H1 (cell line): ENCODE data around the gene HDAC9. TPM values are rescaled to one million over a fixed set of nuclear protein-coding genes. Genes with fewer than 3 reads are reported as not detected.

ENCODE experiments used
- CTCF ChIA-PET: fragments of 300-600 bp; sonication (Branson Sonifier 250); formaldehyde crosslinking; loops from one replicate; lab custom pipeline; 2021; ENCODE audit not compliant: partially characterized antibody; lab: Charles Lee
- POLR2A ChIA-PET: fragments of 300-600 bp; sonication (Branson Sonifier 250); formaldehyde crosslinking; loops from one replicate; lab custom pipeline; 2021; ENCODE audit warnings: inconsistent platforms; ENCODE audit not compliant: partially characterized antibody; lab: Charles Lee
- DNase-seq, 2 experiments: peaks; one replicate each; pipeline versions ENCODE4 v3.0.0 to v3.0.0-alpha.2; 2010 to 2022; ENCODE audit warnings: low spot score in 2 of 2, low read depth in 1 of 2, mixed read lengths in 1 of 2
- FAIRE-seq: peaks from 2 replicates; lab custom pipeline; 2011; peaks lifted over from hg19 to GRCh38; lab: Jason Lieb, UNC
- H2AFZ ChIP-seq: 2 replicates; pipeline ENCODE4 v1.8.1; 2012; ENCODE audit warnings: low read length, inconsistent platforms
- H2AK5ac ChIP-seq: 2 replicates; pipeline ENCODE4 v1.6.1; 2013; ENCODE audit warnings: low read depth, low read length
- H2BK120ac ChIP-seq: replicated peaks from 2 replicates; pipeline ENCODE3; 2013; ENCODE audit warnings: low read depth, low read length, inconsistent platforms
- H2BK12ac ChIP-seq: 2 replicates; pipeline ENCODE4 v1.6.1; 2013; ENCODE audit warnings: low read depth, low read length
- H2BK15ac ChIP-seq: 2 replicates; pipeline ENCODE4 v1.6.1; 2013; ENCODE audit warnings: low read length
- H2BK20ac ChIP-seq: 2 replicates; pipeline ENCODE4 v1.6.1; 2013; ENCODE audit warnings: low read length
- H2BK5ac ChIP-seq: 2 replicates; pipeline ENCODE4 v1.6.1; 2013; ENCODE audit warnings: low read depth, low read length
- H3K14ac ChIP-seq: 2 replicates; pipeline ENCODE4 v1.6.1; 2013; ENCODE audit warnings: inconsistent platforms; ENCODE audit not compliant: insufficient read length
- H3K18ac ChIP-seq: 2 replicates; pipeline ENCODE4 v1.6.1; 2013; ENCODE audit warnings: low read length; ENCODE audit errors: extremely low read depth
- H3K23ac ChIP-seq: 2 replicates; pipeline ENCODE4 v1.6.1; 2013; ENCODE audit warnings: inconsistent platforms; ENCODE audit not compliant: insufficient read length
- H3K23me2 ChIP-seq: 2 replicates; pipeline ENCODE4 v1.6.1; 2013; ENCODE audit warnings: low read depth, low read length
- H3K27ac ChIP-seq: 2 replicates; pipeline ENCODE4 v1.6.1; 2011; ENCODE audit warnings: low read depth, low read length, inconsistent platforms
- H3K27me3 ChIP-seq, 4 experiments: replicated peaks in 1 of 4; 1 replicate in 1 of 4; 2 replicates in 3 of 4; pipeline versions ENCODE4 v1.6.1 to v1.8.1; 2011 to 2013; ENCODE audit warnings: low read length in 3 of 4, mild to moderate bottlenecking in 3 of 4, inconsistent platforms in 2 of 4, mixed read lengths in 2 of 4, moderate library complexity in 1 of 4; ENCODE audit not compliant: control insufficient read depth in 3 of 4, insufficient read depth in 3 of 4; ENCODE audit errors: extremely low read depth in 1 of 4
- H3K36me3 ChIP-seq, 4 experiments: 2 replicates each; pipeline versions ENCODE4 v1.6.1 to v1.8.1; 2011 to 2013; ENCODE audit warnings: mild to moderate bottlenecking in 4 of 4, low read length in 3 of 4, moderate library complexity in 2 of 4, control low read depth in 1 of 4, inconsistent platforms in 1 of 4; ENCODE audit not compliant: insufficient read depth in 4 of 4, control insufficient read depth in 2 of 4
- H3K4ac ChIP-seq: replicated peaks from 2 replicates; pipeline ENCODE3; 2013; ENCODE audit warnings: low read length, low read depth, mixed read lengths, inconsistent platforms; ENCODE audit not compliant: insufficient read length
- H3K4me1 ChIP-seq, 4 experiments: replicated peaks in 1 of 4; 1 replicate in 1 of 4; 2 replicates in 3 of 4; pipeline versions ENCODE4 v1.6.1 to v1.8.1; 2011 to 2013; ENCODE audit warnings: low read length in 3 of 4, inconsistent platforms in 2 of 4, mixed read lengths in 1 of 4; ENCODE audit not compliant: insufficient read depth in 4 of 4, control insufficient read depth in 3 of 4
- H3K4me2 ChIP-seq, 2 experiments: 2 replicates each; pipeline versions ENCODE4 v1.6.1 to v1.8.1; 2011 to 2013; ENCODE audit warnings: low read depth in 2 of 2, low read length in 2 of 2, control low read depth in 1 of 2, inconsistent platforms in 1 of 2, mild to moderate bottlenecking in 1 of 2; ENCODE audit not compliant: insufficient read depth in 1 of 2
- H3K4me3 ChIP-seq, 4 experiments: fragments of 200-600, 300-600 bp in 1 of 4; sonication (generic), shearing (Covaris generic), sonication (Bioruptor Twin) in 1 of 4; 2 replicates each; pipeline versions ENCODE4 v1.5.1 to v1.8.1; 2011 to 2016; ENCODE audit warnings: low read length in 4 of 4, low read depth in 3 of 4, control low read depth in 2 of 4, inconsistent platforms in 2 of 4, mild to moderate bottlenecking in 2 of 4, mixed read lengths in 1 of 4, moderate library complexity in 1 of 4; ENCODE audit not compliant: insufficient read depth in 2 of 4; ENCODE audit errors: extremely low read depth in 1 of 4
- H3K56ac ChIP-seq: replicated peaks from 2 replicates; pipeline ENCODE3; 2013; ENCODE audit warnings: low read depth, mild to moderate bottlenecking, mixed read lengths, low read length, inconsistent platforms; ENCODE audit not compliant: insufficient read length
- H3K79me1 ChIP-seq: 2 replicates; pipeline ENCODE4 v1.6.1; 2013; ENCODE audit warnings: low read depth, low read length, control low read depth
- H3K79me2 ChIP-seq, 2 experiments: 2 replicates each; pipeline versions ENCODE4 v1.6.1 to v1.8.1; 2012 to 2013; ENCODE audit warnings: low read length in 2 of 2, mild to moderate bottlenecking in 2 of 2, inconsistent platforms in 1 of 2; ENCODE audit not compliant: insufficient read depth in 2 of 2, control insufficient read depth in 1 of 2
- H3K9ac ChIP-seq, 4 experiments: replicated peaks in 1 of 4; 1 replicate in 1 of 4; 2 replicates in 3 of 4; pipeline versions ENCODE4 v1.6.1 to v1.8.1; 2011 to 2013; ENCODE audit warnings: low read depth in 3 of 4, low read length in 3 of 4, control low read depth in 2 of 4, mild to moderate bottlenecking in 2 of 4, moderate library complexity in 2 of 4, inconsistent platforms in 1 of 4; ENCODE audit errors: extremely low read depth in 1 of 4
- H3K9me3 ChIP-seq, 2 experiments: 2 replicates each; pipeline versions ENCODE4 v1.6.1 to v1.8.1; 2012 to 2013; ENCODE audit warnings: mild to moderate bottlenecking in 2 of 2, moderate library complexity in 2 of 2, control low read depth in 1 of 2, inconsistent platforms in 1 of 2, low read depth in 1 of 2, low read length in 1 of 2, mixed read lengths in 1 of 2; ENCODE audit not compliant: insufficient read depth in 2 of 2
- H4K20me1 ChIP-seq, 2 experiments: replicated peaks in 1 of 2; 2 replicates each; pipeline versions ENCODE3 to v1.8.1; 2011 to 2013; ENCODE audit warnings: inconsistent platforms in 2 of 2, low read length in 2 of 2, mild to moderate bottlenecking in 1 of 2; ENCODE audit not compliant: insufficient read depth in 2 of 2, control insufficient read depth in 1 of 2
- H4K5ac ChIP-seq: 2 replicates; pipeline ENCODE4 v1.6.1; 2013; ENCODE audit warnings: low read length, low read depth, mixed read lengths, inconsistent platforms; ENCODE audit not compliant: insufficient read length
- H4K8ac ChIP-seq: 2 replicates; pipeline ENCODE4 v1.8.0; 2013; ENCODE audit warnings: mild to moderate bottlenecking, moderate library complexity, low read length, inconsistent platforms; ENCODE audit not compliant: insufficient read depth; ENCODE audit errors: extremely low read depth
- H4K91ac ChIP-seq: replicated peaks from 2 replicates; pipeline ENCODE3; 2013; ENCODE audit warnings: low read length, mixed read lengths, inconsistent platforms; ENCODE audit not compliant: insufficient read length
- ASH2L ChIP-seq: fragments of 200-600, 300-600 bp; sonication (generic); IDR thresholded peaks from one replicate; pipeline ENCODE4 v1.7.1; 2017; ENCODE audit warnings: low read length
- BCL11A ChIP-seq, 2 experiments: IDR thresholded peaks; one replicate each; pipeline ENCODE4 v1.6.1; 2011; ENCODE audit warnings: low read depth in 2 of 2, low read length in 2 of 2, mild to moderate bottlenecking in 2 of 2
- RBBP5 ChIP-seq: IDR thresholded peaks from 2 replicates; pipeline ENCODE4 v1.7.1; 2012; ENCODE audit warnings: low read depth, mild to moderate bottlenecking, inconsistent platforms, low read length, moderate library complexity, borderline replicate concordance
- SP4 ChIP-seq: IDR thresholded peaks from 2 replicates; pipeline ENCODE4 v1.6.1; 2012; ENCODE audit warnings: low read length, inconsistent platforms
- TBP ChIP-seq: IDR thresholded peaks from 2 replicates; pipeline ENCODE4 v1.6.1; 2011; ENCODE audit warnings: low read depth, low read length, improper control_type of control experiment
- YY1 ChIP-seq: IDR thresholded peaks from 2 replicates; pipeline ENCODE4 v1.6.1; 2011; ENCODE audit warnings: low read depth, mild to moderate bottlenecking, low read length
- WGBS, 2 experiments: shearing (Covaris generic) in 1 of 2; methylation state at CpG; one replicate each; pipeline versions ENCODE4 v1.1.6 to v1.1.7; 2013 to 2015; ENCODE audit warnings: low lambda C conversion rate in 2 of 2, mixed read lengths in 2 of 2, inconsistent platforms in 1 of 2, low coverage in 1 of 2, missing lambda C conversion rate in 1 of 2; ENCODE audit not compliant: insufficient replicate concordance in 2 of 2, insufficient coverage in 1 of 2, insufficient read length in 1 of 2; ENCODE audit errors: extremely low coverage in 1 of 2, missing lambda C conversion rate in 1 of 2; 5-methylcytosine and 5-hydroxymethylcytosine counted together
- polyA plus RNA-seq, 7 experiments: library from polyadenylated mRNA; depleted of rRNA in 3 of 7; stranded (reverse) in 5 of 7; unstranded in 2 of 7; fragments of >200 nt in 5 of 7; fragments of 200-250 nt in 2 of 7; gene quantifications; 1 replicate in 5 of 7; 2 replicates in 1 of 7; 4 replicates in 1 of 7; pipeline versions ENCODE4 v1.2.1 to v1.2.3, GENCODE V29; 2011 to 2013; ENCODE audit warnings: missing spikeins in 2 of 7, mixed read lengths in 2 of 7
- total RNA-seq: library from RNA; stranded (reverse); fragmentation: NEBNext Ultra II Directional; extraction: Animal tissue kit (Norgen Biotek cat#: 25700); gene quantifications from 2 replicates; pipeline ENCODE4 v1.2.1, GENCODE V29; 2021
- TF ChIP-seq, protein P1 (sequence below), 3 experiments: IDR thresholded peaks; 1 replicate in 2 of 3; 2 replicates in 1 of 3; pipeline versions ENCODE4 v1.5.1 to v1.6.1; 2011; ENCODE audit warnings: low read length in 3 of 3, mild to moderate bottlenecking in 3 of 3, inconsistent platforms in 2 of 3, low read depth in 1 of 3, moderate library complexity in 1 of 3; ENCODE audit not compliant: insufficient read depth in 1 of 3; ENCODE audit errors: control extremely low read depth in 1 of 3
- TF ChIP-seq, protein P2 (sequence below): IDR thresholded peaks from 2 replicates; pipeline ENCODE4 v1.6.1; 2012; ENCODE audit warnings: inconsistent platforms

The HDAC9 gene
- total and polyA plus RNA-seq, 2 of the 8 experiments (the other 6 are each of a cell fraction or from before 2014, with no cell fraction given), result 9.5 to 13.1 TPM

DNA sequence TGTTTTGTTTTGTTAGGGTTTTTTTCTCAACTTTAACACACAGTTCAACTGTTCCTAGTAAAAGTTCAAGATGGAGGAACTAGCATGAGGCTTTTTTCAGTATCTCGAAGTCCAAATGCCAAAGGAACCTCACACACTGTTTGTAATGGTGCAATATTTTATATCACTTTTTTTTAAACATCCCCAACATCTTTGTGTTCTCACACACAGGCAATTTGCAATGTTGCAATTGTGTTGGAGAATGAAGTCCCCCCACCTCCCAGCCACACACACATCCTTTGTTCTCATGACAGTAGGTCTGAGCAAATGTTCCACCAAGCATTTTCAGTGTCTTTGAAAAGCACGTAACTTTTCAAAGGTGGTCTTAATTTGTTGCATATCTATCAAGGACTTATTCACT is 501.0 kb downstream of the HDAC9 start:
- H3K36me3 ChIP-seq, result no peaks in the 10 kb centered on the region
- H3K79me1 ChIP-seq, result no peaks in the 10 kb centered on the region
- H3K4me2 ChIP-seq, result no peak overlapping the region
- H3K9ac ChIP-seq, result no peak overlapping the region
- H2BK12ac ChIP-seq, result no peak overlapping the region
- no peak for TF ChIP-seq RBBP5
- TF ChIP-seq SP4, result no peak
- TF ChIP-seq TBP, result no peak
- TF ChIP-seq ASH2L, result no peak
- no peak for TF ChIP-seq YY1
- TF ChIP-seq, protein P1, sequence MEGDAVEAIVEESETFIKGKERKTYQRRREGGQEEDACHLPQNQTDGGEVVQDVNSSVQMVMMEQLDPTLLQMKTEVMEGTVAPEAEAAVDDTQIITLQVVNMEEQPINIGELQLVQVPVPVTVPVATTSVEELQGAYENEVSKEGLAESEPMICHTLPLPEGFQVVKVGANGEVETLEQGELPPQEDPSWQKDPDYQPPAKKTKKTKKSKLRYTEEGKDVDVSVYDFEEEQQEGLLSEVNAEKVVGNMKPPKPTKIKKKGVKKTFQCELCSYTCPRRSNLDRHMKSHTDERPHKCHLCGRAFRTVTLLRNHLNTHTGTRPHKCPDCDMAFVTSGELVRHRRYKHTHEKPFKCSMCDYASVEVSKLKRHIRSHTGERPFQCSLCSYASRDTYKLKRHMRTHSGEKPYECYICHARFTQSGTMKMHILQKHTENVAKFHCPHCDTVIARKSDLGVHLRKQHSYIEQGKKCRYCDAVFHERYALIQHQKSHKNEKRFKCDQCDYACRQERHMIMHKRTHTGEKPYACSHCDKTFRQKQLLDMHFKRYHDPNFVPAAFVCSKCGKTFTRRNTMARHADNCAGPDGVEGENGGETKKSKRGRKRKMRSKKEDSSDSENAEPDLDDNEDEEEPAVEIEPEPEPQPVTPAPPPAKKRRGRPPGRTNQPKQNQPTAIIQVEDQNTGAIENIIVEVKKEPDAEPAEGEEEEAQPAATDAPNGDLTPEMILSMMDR (IDR thresholded peaks at IDR 0.05; ENCODE audit: control extremely low read depth in 1 of 3, insufficient read depth in 1 of 3, low read depth in 1 of 3, low read length in 3 of 3), result no peak
- no peak for TF ChIP-seq BCL11A (IDR thresholded peaks at IDR 0.05; ENCODE audit: low read depth in 2 of 2, low read length in 2 of 2)
- TF ChIP-seq, protein P2, sequence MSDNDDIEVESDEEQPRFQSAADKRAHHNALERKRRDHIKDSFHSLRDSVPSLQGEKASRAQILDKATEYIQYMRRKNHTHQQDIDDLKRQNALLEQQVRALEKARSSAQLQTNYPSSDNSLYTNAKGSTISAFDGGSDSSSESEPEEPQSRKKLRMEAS, result no peak
- TF ChIP-seq, all 59 proteins: peak for 0
- no peak overlapping the region for H2BK15ac ChIP-seq
- H3K27ac ChIP-seq, result no peak overlapping the region
- no peak overlapping the region for H2BK20ac ChIP-seq
- H3K23ac ChIP-seq, result no peak overlapping the region
- no peaks in the 10 kb centered on the region for H3K27me3 ChIP-seq
- no peak overlapping the region for H2BK120ac ChIP-seq
- 92% methylated on average over 2 of the region's 2 CpGs; no CpG with 5 or more reads in 1 of the 2 experiments for WGBS, 2 experiments
- no peak overlapping the region for H4K5ac ChIP-seq
- DNase-seq, result no peak
- peak; percentile 32 for FAIRE-seq
- no peak overlapping the region for H3K4me3 ChIP-seq
- H3K4me1 ChIP-seq, result 0 out of 7 replicates have a peak, but pooled peaks cover 0 to 2% (median 0%) of the 10 kb centered on the region in 4 experiments
- no peak overlapping the region for H3K18ac ChIP-seq
- H3K9me3 ChIP-seq, result no peaks in the 10 kb centered on the region
- no peaks in the 10 kb centered on the region for H3K23me2 ChIP-seq
- ChIA-PET POLR2A (no interaction called here), CTCF (interaction anchor here (0.9 kb wide), 1 partner anchor 73 kb away, joined by 3 read pairs; no protein-coding TSS in a partner anchor)
- no peak overlapping the region for H4K91ac ChIP-seq
- no peak overlapping the region for H3K4ac ChIP-seq
- H2BK5ac ChIP-seq, result no peak overlapping the region
- H4K20me1 ChIP-seq, result no peaks in the 10 kb centered on the region
- no peak overlapping the region for H2AK5ac ChIP-seq
- H2AFZ ChIP-seq, result peak overlapping the region; percentile 56; the same call in 1 of the 2 replicates
- no peaks in the 10 kb centered on the region for H3K79me2 ChIP-seq
- H3K56ac ChIP-seq, result no peak overlapping the region
- H3K14ac ChIP-seq, result no peak overlapping the region
- H4K8ac ChIP-seq, result no peak overlapping the region
